C4-2B (cell line): Measurements from ENCODE around the gene CDKL1.

Experiments
- CTCF ChIP-seq: fragments of 450-650 bp; conservative IDR thresholded peaks from 2 replicates; pipeline ENCODE4 v1.5.1; 2017; ENCODE audit warnings: mild to moderate bottlenecking
- ZFX ChIP-seq: fragments of 450-650 bp; IDR thresholded peaks from 2 replicates; pipeline ENCODE4 v1.6.1; 2017

- TF ChIP-seq ZFX = no peak
- TF ChIP-seq CTCF = no peak
Measured at GRCh38 chr14:50380455-50380854, 16.2 kb downstream of the CDKL1 start.
